Psoas muscle (tissue), 8 donors: ENCODE measurements around the gene PSMB7. TPM values are rescaled to one million over a fixed set of nuclear protein-coding genes. Genes with fewer than 3 reads are reported as not detected.
A peak's percentile ranks its signal among the peaks of the same experiment; 100 is the strongest.

ENCODE experiments used
- ATAC-seq, 4 donors: fragments of 200-7000 bp; cut with Tn5 transposase; one replicate each; pipeline ENCODE4 v1.9.1; 2020; ENCODE audit warnings: moderate library complexity in 3 of 4, mild to moderate bottlenecking in 2 of 4
- DNase-seq, 2 donors: peaks; one replicate each; pipeline ENCODE4 v3.0.0-alpha.2; 2020
- H3K27ac ChIP-seq: fragments of 200-600 bp; one replicate; pipeline ENCODE4 v1.8.0; 2022
- H3K27me3 ChIP-seq, 3 donors: fragments of 200-600 bp in 1 of 3; one replicate each; pipeline versions ENCODE4 v1.6.1 to v1.8.0; 2013 to 2022; ENCODE audit warnings: low read length in 2 of 3, mild to moderate bottlenecking in 2 of 3, moderate library complexity in 1 of 3; ENCODE audit not compliant: insufficient read depth in 3 of 3
- H3K36me3 ChIP-seq, 2 donors: fragments of 200-600 bp in 1 of 2; one replicate each; pipeline versions ENCODE4 v1.6.1 to v1.8.0; 2013 to 2022; ENCODE audit warnings: low read depth in 1 of 2, mild to moderate bottlenecking in 1 of 2, moderate library complexity in 1 of 2; ENCODE audit not compliant: insufficient read depth in 1 of 2
- H3K4me1 ChIP-seq: fragments of 200-600 bp; one replicate; pipeline ENCODE4 v1.8.0; 2022
- H3K4me3 ChIP-seq: fragments of 200-600 bp; one replicate; pipeline ENCODE4 v1.8.0; 2022; ENCODE audit warnings: mild to moderate bottlenecking
- H3K9me3 ChIP-seq: fragments of 200-600 bp; one replicate; pipeline ENCODE4 v1.8.0; 2022
- CTCF ChIP-seq: fragments of 200-600 bp; IDR thresholded peaks from one replicate; pipeline ENCODE4 v1.8.0; 2022; ENCODE audit warnings: antibody characterized with exemption
- WGBS, 3 donors: extraction: QIAGEN DNeasy Blood & Tissue Kit; methylation state at CpG; one replicate each; pipeline versions ENCODE4 v1.1.6 to v1.1.7; 2013; 5-methylcytosine and 5-hydroxymethylcytosine counted together
- intact Hi-C, 2 donors: fragments of 100-400 bp; cut with DNase I; formaldehyde crosslinking; loops; one replicate each; pipeline versions ENCODE4 v1.11.0 to v1.14.2; 2022
- long read RNA-seq, 2 donors: library from polyadenylated mRNA; unstranded; transcript quantifications; one replicate each; pipeline ENCODE4 v2.0.0, GENCODE V29; 2021
- polyA plus RNA-seq, 3 donors: library from polyadenylated mRNA; stranded (reverse); fragments of 200-250 nt; gene quantifications; one replicate each; pipeline ENCODE4 v1.2.3, GENCODE V29; 2013
- total RNA-seq, 4 donors: library from RNA; stranded (reverse); fragmentation: NEBNext Ultra II Directional in 2 of 4; extraction: Animal tissue kit (Norgen Biotek cat#: 25700) in 2 of 4; gene quantifications; one replicate each; pipeline versions ENCODE4 v1.2.1 to v1.2.4, GENCODE V29; 2021 to 2023
- donor health status: healthy with polysubstance abuse.
- donor health status: DM: no; HTN: no; CAD: no; lungs with moderate emphysema.
- donor health status: Bipolar disorder and iron deficiency.
- donor health status: healthy.
- donor health status: DM: yes; HTN: yes; CAD: no.
- donor health status: DM: no; HTN: no; CAD: no.
- donor health status: DM: no; HTN: no; CAD: no.
- donor health status: DM: yes; HTN: yes; CAD: no.

Gene PSMB7
- total RNA-seq (100 to 1,000 TPM; 144 to 189 (median 168) TPM), polyA plus RNA-seq (100 to 1,000 TPM; 247 to 421 (median 332) TPM)
- long read RNA-seq, donor 1, transcript PSMB7-201 (8 exons, 980 nt): major isoform, 81 of 90 reads
- long read RNA-seq, donor 1, partial matches to known transcripts: 6 of 90 reads
- long read RNA-seq, donor 1, other reads (novel, unspliced or antisense): 3 of 90 reads
- long read RNA-seq, donor 2, transcript PSMB7-201 (8 exons, 980 nt): major isoform, 144 of 161 reads
- long read RNA-seq, donor 2, partial matches to known transcripts: 7 of 161 reads
- long read RNA-seq, donor 2, other reads (novel, unspliced or antisense): 10 of 161 reads

GRCh38 chr9:124415102-124415851 lies at the start of gene PSMB7:
Gene PSMB7, minus strand, starts transcription at chr9:124415442. Its CDS starts 17 bp downstream, at chr9:124415425.
- no peaks in the 10 kb centered on the region for H3K27me3 ChIP-seq
- no peaks in the 10 kb centered on the region for H3K9me3 ChIP-seq
- ATAC-seq (peak; percentile 96 to 98 (median 98)), DNase-seq (peak; percentile 96 to 98)
- 6 to 7% (median 7%) methylated on average over 41 of the region's 41 CpGs for WGBS, 3 donors
- peaks cover 24 to 40% of the 10 kb centered on the region in 2 donors for H3K36me3 ChIP-seq
- intact Hi-C loops: no loop called here
- TF ChIP-seq CTCF: peak; percentile 76
- peak within 1 kb of the TSS; percentile 80 for H3K27ac ChIP-seq
- H3K4me3 ChIP-seq: peak within 1 kb of the TSS; percentile 77
- H3K4me1 ChIP-seq: peaks cover 12% of the 10 kb centered on the region

GRCh38 chr9:124462739-124463138 lies 47.5 kb upstream of the PSMB7 start:
- no peak overlapping the region for H3K4me3 ChIP-seq
- H3K27me3 ChIP-seq: peaks cover 0 to 5% (median 0%) of the 10 kb centered on the region in 3 donors
- 82 to 95% (median 88%) methylated on average over 1 of the region's 1 CpG for WGBS, 3 donors
- H3K27ac ChIP-seq: no peak overlapping the region
- DNase-seq (no peak), ATAC-seq (no peak)
- TF ChIP-seq CTCF: no peak
- no peaks in the 10 kb centered on the region for H3K4me1 ChIP-seq
- intact Hi-C loops: no loop called here
- H3K36me3 ChIP-seq: no peaks in the 10 kb centered on the region
- H3K9me3 ChIP-seq: no peaks in the 10 kb centered on the region

GRCh38 chr9:124458441-124458840 lies 43.2 kb upstream of the PSMB7 start:
- H3K27me3 ChIP-seq: peaks cover 0 to 9% (median 0%) of the 10 kb centered on the region in 3 donors
- no peaks in the 10 kb centered on the region for H3K4me1 ChIP-seq
- no peak overlapping the region for H3K27ac ChIP-seq
- DNase-seq (no peak), ATAC-seq (no peak)
- 81 to 90% (median 83%) methylated on average over 9 of the region's 9 CpGs for WGBS, 3 donors
- no peak overlapping the region for H3K4me3 ChIP-seq
- H3K36me3 ChIP-seq: no peaks in the 10 kb centered on the region
- intact Hi-C loops: no loop called here
- no peaks in the 10 kb centered on the region for H3K9me3 ChIP-seq
- no peak for TF ChIP-seq CTCF

GRCh38 chr9:124457887-124458431 lies 42.7 kb upstream of the PSMB7 start:
- H3K27me3 ChIP-seq: peaks cover 0 to 14% (median 3%) of the 10 kb centered on the region in 3 donors
- H3K27ac ChIP-seq: no peak overlapping the region
- ATAC-seq (no peak), DNase-seq (no peak)
- H3K4me3 ChIP-seq: no peak overlapping the region
- 70 to 72% (median 70%) methylated on average over 7 to 8 of the region's 8 CpGs for WGBS, 3 donors
- no peaks in the 10 kb centered on the region for H3K36me3 ChIP-seq
- no peak for TF ChIP-seq CTCF
- H3K4me1 ChIP-seq: no peaks in the 10 kb centered on the region
- intact Hi-C loops: no loop called here
- no peaks in the 10 kb centered on the region for H3K9me3 ChIP-seq
